K562 (cell line): Measurements from ENCODE around the gene DBP. TPM values are rescaled to one million over a fixed set of nuclear protein-coding genes. Genes with fewer than 3 reads are reported as not detected.

Experiments used
- ATAC-seq: fragments of 200-7000 bp; cut with Tn5 transposase; 3 replicates; pipeline ENCODE4 v1.9.1; 2020; ENCODE audit warnings: moderate library complexity
- BruUV-seq: library from RNA; stranded (reverse); fragments of 400-500 nt; replicated peaks from 2 replicates; lab custom pipeline; 2021; lab: Mats Ljungman, UMichigan
- CTCF ChIA-PET: fragments of 300-600 bp; formaldehyde crosslinking; extraction: SDS; loops from one replicate; lab custom pipeline; 2021; ENCODE audit warnings: low intra/inter-chr PET ratio; lab: Yijun Ruan, JAX
- POLR2A ChIA-PET: fragments of 300-600, 350-650 bp; sonication (Branson Sonifier 250); formaldehyde crosslinking; extraction: SDS; loops from one replicate; lab custom pipeline; 2021; ENCODE audit warnings: antibody characterized with exemption, inconsistent platforms; lab: Yijun Ruan, JAX
- DNase-seq, 4 experiments: peaks; one replicate each; pipeline versions ENCODE4 v3.0.0 to v3.0.0-alpha.2; 2011 to 2018; ENCODE audit warnings: low spot score in 3 of 4, mixed read lengths in 3 of 4; ENCODE audit errors: extremely low read depth in 1 of 4
- FAIRE-seq: peaks from 2 replicates; lab custom pipeline; 2011; peaks lifted over from hg19 to GRCh38; lab: Jason Lieb, UNC
- H2AFZ ChIP-seq: 2 replicates; pipeline ENCODE4 v1.6.0; 2011; ENCODE audit warnings: low read depth, low read length, control low read depth, inconsistent platforms
- H3K27ac ChIP-seq: fragments of 200-600 bp; 3 replicates; pipeline ENCODE4 v1.8.0; 2011; ENCODE audit warnings: low read depth, mild to moderate bottlenecking, control low read depth, inconsistent platforms, low read length, moderate library complexity, mixed read lengths; ENCODE audit errors: extremely low read depth
- H3K27me3 ChIP-seq, 2 experiments: fragments of 300-600 bp in 1 of 2; 2 replicates in 1 of 2; 3 replicates in 1 of 2; pipeline versions ENCODE4 v1.6.0 to v1.8.0; 2011; ENCODE audit warnings: inconsistent platforms in 2 of 2, low read length in 2 of 2, mild to moderate bottlenecking in 1 of 2, mixed read lengths in 1 of 2, moderate library complexity in 1 of 2; ENCODE audit not compliant: control insufficient read depth in 2 of 2, insufficient read depth in 2 of 2
- H3K36me3 ChIP-seq: fragments of 300-600 bp; 3 replicates; pipeline ENCODE4 v1.8.0; 2011; ENCODE audit warnings: mild to moderate bottlenecking, low read length, inconsistent platforms; ENCODE audit not compliant: control insufficient read depth, insufficient read depth
- H3K4me1 ChIP-seq, 2 experiments: fragments of 200-600 bp in 1 of 2; replicated peaks in 1 of 2; 2 replicates in 1 of 2; 3 replicates in 1 of 2; pipeline versions ENCODE4 v1.5.1 to v1.8.0; 2011; ENCODE audit warnings: inconsistent platforms in 2 of 2, low read length in 2 of 2, mild to moderate bottlenecking in 1 of 2, mixed read lengths in 1 of 2, moderate library complexity in 1 of 2; ENCODE audit not compliant: control insufficient read depth in 2 of 2, insufficient read depth in 2 of 2
- H3K4me2 ChIP-seq: 2 replicates; pipeline ENCODE4 v1.6.1; 2011; ENCODE audit warnings: low read length, control low read depth, inconsistent platforms, mixed read lengths; ENCODE audit not compliant: insufficient read depth
- H3K4me3 ChIP-seq: fragments of 200-600 bp; sonication (generic), shearing (Covaris generic); 2 replicates; pipeline ENCODE4 v1.5.1; 2016; ENCODE audit warnings: control low read depth, inconsistent platforms
- H3K79me2 ChIP-seq: fragments of 200-600 bp; 3 replicates; pipeline ENCODE4 v1.8.0; 2011; ENCODE audit warnings: low read length, inconsistent platforms; ENCODE audit not compliant: control insufficient read depth, insufficient read depth
- H3K9ac ChIP-seq, 2 experiments: 2 replicates each; pipeline versions ENCODE4 v1.6.0 to v1.6.1; 2011; ENCODE audit warnings: low read depth in 2 of 2, low read length in 2 of 2, control low read depth in 1 of 2, inconsistent platforms in 1 of 2, mild to moderate bottlenecking in 1 of 2, mixed read lengths in 1 of 2; ENCODE audit not compliant: insufficient read depth in 1 of 2
- H3K9me1 ChIP-seq: one replicate; pipeline ENCODE4 v1.6.0; 2011; ENCODE audit warnings: inconsistent platforms, mild to moderate bottlenecking, low read length, moderate library complexity; ENCODE audit not compliant: control insufficient read depth, insufficient read depth
- H3K9me3 ChIP-seq: replicated peaks from 2 replicates; pipeline ENCODE4 v1.5.1; 2011; ENCODE audit warnings: low read depth, low read length, inconsistent platforms; ENCODE audit not compliant: control insufficient read depth, insufficient read depth
- H4K20me1 ChIP-seq: replicated peaks from 2 replicates; pipeline ENCODE4 v1.6.1; 2011; ENCODE audit warnings: low read length, inconsistent platforms, mixed read lengths; ENCODE audit not compliant: control insufficient read depth, insufficient read depth
- CCNT2 ChIP-seq: IDR thresholded peaks from 2 replicates; pipeline ENCODE4 v1.6.1; 2011; ENCODE audit warnings: borderline replicate concordance, low read depth, mild to moderate bottlenecking, moderate library complexity, mixed read lengths, low read length; ENCODE audit not compliant: insufficient read length; ENCODE audit errors: extremely low read depth
- CREB1 ChIP-seq, 2 experiments: sonication (generic) in 1 of 2; formaldehyde crosslinking in 1 of 2; IDR thresholded peaks; 2 replicates each; pipeline versions ENCODE4 v1.6.1 to v1.8.0; 2012 to 2022; ENCODE audit warnings: inconsistent platforms in 1 of 2, mild to moderate bottlenecking in 1 of 2, missing genetic modification reagents in 1 of 2, moderate library complexity in 1 of 2
- CSDE1 ChIP-seq, 2 experiments: fragments of 450-650 bp; IDR thresholded peaks; 2 replicates each; pipeline ENCODE4 v1.6.1; 2016; ENCODE audit warnings: mild to moderate bottlenecking in 1 of 2
- EGR1 ChIP-seq: fragments of 450-650 bp; conservative IDR thresholded peaks from 2 replicates; pipeline ENCODE4 v1.6.1; 2017; ENCODE audit warnings: mild to moderate bottlenecking
- GABPB1 ChIP-seq: sonication (generic); formaldehyde crosslinking; IDR thresholded peaks from 2 replicates; pipeline ENCODE4 v1.8.0; 2022; ENCODE audit warnings: mild to moderate bottlenecking, missing genetic modification reagents
- HIVEP1 ChIP-seq: fragments of 250-450 bp; sonication (Bioruptor Pico); IDR thresholded peaks from 2 replicates; pipeline ENCODE4 v1.4.0; 2020; ENCODE audit warnings: mild to moderate bottlenecking
- KLF13 ChIP-seq: fragments of 450-650 bp; IDR thresholded peaks from 2 replicates; pipeline ENCODE4 v1.6.1; 2016; ENCODE audit warnings: missing genetic modification characterization, low read depth, mild to moderate bottlenecking, missing compliant biosample characterization, moderate library complexity, borderline replicate concordance
- MAZ ChIP-seq, 2 experiments: fragments of 450-650 bp in 1 of 2; sonication (generic) in 1 of 2; formaldehyde crosslinking; IDR thresholded peaks in 1 of 2; conservative IDR thresholded peaks in 1 of 2; 2 replicates each; pipeline versions ENCODE4 v1.4.0 to v1.5.0; 2020; ENCODE audit warnings: mild to moderate bottlenecking in 1 of 2, missing genetic modification reagents in 1 of 2
- NR2F6 ChIP-seq: fragments of 450-650 bp; formaldehyde crosslinking; IDR thresholded peaks from 2 replicates; pipeline ENCODE4 v1.4.0; 2020; ENCODE audit warnings: mild to moderate bottlenecking
- PCBP1 ChIP-seq: fragments of 200-400 bp; formaldehyde crosslinking; IDR thresholded peaks from 2 replicates; pipeline ENCODE4 v1.6.1; 2018; ENCODE audit warnings: mild to moderate bottlenecking, low read depth, low read length; ENCODE audit not compliant: poor library complexity, severe bottlenecking
- SAP30 ChIP-seq: fragments of 200-600 bp; sonication (generic); IDR thresholded peaks from 2 replicates; pipeline ENCODE4 v1.6.1; 2012; ENCODE audit warnings: borderline replicate concordance, low read depth, mild to moderate bottlenecking, moderate library complexity, low read length, control low read depth, inconsistent platforms; ENCODE audit not compliant: insufficient read depth, poor library complexity, severe bottlenecking
- SIN3B ChIP-seq: fragments of 450-650 bp; IDR thresholded peaks from 2 replicates; pipeline ENCODE4 v1.6.1; 2017; ENCODE audit warnings: low read depth, mild to moderate bottlenecking, moderate library complexity
- SMAD4 ChIP-seq: fragments of 250-450 bp; sonication (Bioruptor Pico); conservative IDR thresholded peaks from 2 replicates; pipeline ENCODE4 v1.8.0; 2021; ENCODE audit warnings: inconsistent platforms, mild to moderate bottlenecking, moderate library complexity
- SP2 ChIP-seq: IDR thresholded peaks from 2 replicates; pipeline ENCODE4 v1.6.1; 2011; ENCODE audit warnings: mild to moderate bottlenecking, low read depth, low read length, moderate library complexity; ENCODE audit not compliant: poor library complexity, severe bottlenecking; ENCODE audit errors: extremely low read depth
- TAF15 ChIP-seq: fragments of 200-400 bp; formaldehyde crosslinking; IDR thresholded peaks from 2 replicates; pipeline ENCODE4 v1.6.1; 2017; ENCODE audit warnings: mild to moderate bottlenecking, low read depth, low read length, moderate library complexity
- ZNF217 ChIP-seq: sonication (generic); formaldehyde crosslinking; IDR thresholded peaks from 2 replicates; pipeline ENCODE4 v1.8.0; 2022; ENCODE audit warnings: mild to moderate bottlenecking, missing genetic modification reagents
- ZNF263 ChIP-seq: sonication (generic); formaldehyde crosslinking; IDR thresholded peaks from 2 replicates; pipeline ENCODE4 v1.8.0; 2022; ENCODE audit warnings: mild to moderate bottlenecking, missing genetic modification reagents, borderline replicate concordance
- WGBS: fragments of 100-300 bp; shearing (Covaris generic); methylation state at CpG from one replicate; pipeline ENCODE4 v1.1.6; 2016; ENCODE audit warnings: low coverage, mixed read lengths; ENCODE audit not compliant: insufficient coverage; ENCODE audit errors: missing lambda C conversion rate; 5-methylcytosine and 5-hydroxymethylcytosine counted together
- in situ Hi-C: fragments of 300-500 bp; cut with MboI; formaldehyde crosslinking; loops from 4 replicates; pipeline ENCODE4 v1.15.0; 2018; ENCODE audit warnings: inconsistent platforms, mixed read lengths
- intact Hi-C: fragments of 100-400 bp; cut with micrococcal nuclease; formaldehyde crosslinking; loops from 2 replicates; pipeline ENCODE4 v1.14.2; 2022
- polyA plus RNA-seq, 8 experiments: library from polyadenylated mRNA; depleted of rRNA in 4 of 8; stranded (reverse) in 5 of 8; unstranded in 3 of 8; fragments of >200 nt; fragmentation: Nextera tagmentation in 2 of 8; fragmentation: Illumina TruSeq in 1 of 8; extraction: Ambion mirVana in 2 of 8; extraction: Trizol in 1 of 8; gene quantifications; 2 replicates each; pipeline versions ENCODE4 v1.2.1 to v1.2.3, GENCODE V29; 2011 to 2014; ENCODE audit warnings: inconsistent platforms in 1 of 8, missing spikeins in 1 of 8
- total RNA-seq, 7 experiments: library from RNA; depleted of rRNA in 6 of 7; stranded (reverse); fragments of >200 nt in 6 of 7; fragmentation: Illumina TruSeq in 2 of 7; extraction: Trizol in 2 of 7; gene quantifications; 2 replicates each; pipeline versions ENCODE4 v1.2.1 to v1.2.3, GENCODE V29; 2011 to 2021; ENCODE audit warnings: low replicate concordance in 1 of 7
- TF ChIP-seq, protein P1 (sequence below): fragments of 450-650 bp; IDR thresholded peaks from 2 replicates; pipeline ENCODE4 v1.6.1; 2017; ENCODE audit warnings: mild to moderate bottlenecking, moderate library complexity
- TF ChIP-seq, protein P2 (sequence below): fragments of 250-450 bp; sonication (Bioruptor Pico); IDR thresholded peaks from 2 replicates; pipeline ENCODE4 v1.4.0; 2020

DBP gene
- total and polyA plus RNA-seq, 9 of the 15 experiments (the other 6 are each of a cell fraction or from before 2014, with no cell fraction given), result 0.25 to 5.5 (median 1.8) TPM

DNA sequence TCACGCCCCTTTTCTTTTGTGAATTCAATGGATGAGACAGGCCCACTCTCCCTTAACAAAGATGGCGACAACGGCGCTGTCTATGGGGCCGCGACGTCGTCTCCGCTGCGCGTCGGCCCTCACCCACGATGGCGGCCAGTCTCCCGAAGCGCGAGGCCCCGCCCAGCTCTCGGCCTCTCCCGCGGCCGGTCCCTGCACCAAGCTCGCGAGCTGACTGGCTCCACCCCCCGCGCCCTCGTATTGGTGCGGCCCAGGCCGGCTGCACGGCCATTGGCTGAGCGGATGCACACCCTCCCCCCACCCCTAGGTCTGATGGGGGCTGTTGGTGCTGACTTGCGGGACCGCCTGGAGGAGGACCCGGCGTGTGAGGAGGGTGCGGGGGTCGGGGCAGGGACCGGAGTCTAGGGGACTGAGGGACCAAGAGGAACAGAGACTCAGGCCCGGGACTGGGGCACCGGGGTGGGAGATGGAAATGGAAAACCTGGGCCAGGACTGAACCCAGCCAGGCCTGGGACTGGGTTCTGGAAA is 13.0 kb downstream of the DBP start:
- POLR2A ChIA-PET, result interaction anchor here (0.6 to 2.2 kb wide), 8 partner anchors 8 to 522 kb away, joined by 3 to 13 read pairs (median 4); partner anchors contain the start of gene EMP3
- H3K4me1 ChIP-seq, result peaks cover 25 to 62% of the 10 kb centered on the region in 2 experiments
- in situ Hi-C loops (no loop called here), intact Hi-C loops (no loop called here)
- CTCF ChIA-PET, result no interaction called here
- H2AFZ ChIP-seq, result peak overlapping the region; percentile 93
- peak overlapping the region; percentile 84 for H3K4me2 ChIP-seq
- H3K9ac ChIP-seq, result peak overlapping the region; percentile 67 to 73
- H3K79me2 ChIP-seq, result peaks cover 9% of the 10 kb centered on the region; the same call in 2 of the 3 replicates
- WGBS, result under 1% methylated on average over 34 of the region's 40 CpGs
- H3K36me3 ChIP-seq, result peaks cover 2% of the 10 kb centered on the region; the same call in 1 of the 3 replicates
- H3K27me3 ChIP-seq, result no peaks in the 10 kb centered on the region
- no peaks in the 10 kb centered on the region for H3K9me3 ChIP-seq
- peak; percentile 92 for FAIRE-seq
- peak; percentile 94 to 99 (median 96) for DNase-seq
- no TSS peak for BruUV-seq
- H3K27ac ChIP-seq, result peak overlapping the region; percentile 72
- peak; percentile 93 for ATAC-seq
- no peaks in the 10 kb centered on the region for H4K20me1 ChIP-seq
- no peaks in the 10 kb centered on the region for H3K9me1 ChIP-seq
- peak overlapping the region; percentile 49 for H3K4me3 ChIP-seq
- TF ChIP-seq SIN3B (no peak), SP2 (peak; percentile 41), SMAD4 (CRISPR knock-in tag) (no peak), CREB1 (IDR thresholded peaks at IDR 0.05) (peak; percentile 90), CREB1 (CRISPR knock-in tag; IDR thresholded peaks at IDR 0.05) (peak; percentile 95), CCNT2 (peak; percentile 68), CSDE1 (IDR thresholded peaks at IDR 0.05) (peak in 1 of 2 experiments; percentile 88; a peak in 1 of 4 replicates), NR2F6 (no peak), MAZ (CRISPR knock-in tag; conservative IDR thresholded peaks at IDR 0.05 in 1 of 2, IDR thresholded peaks at IDR 0.05 in 1 of 2) (peak; percentile 51 to 80; a peak in 3 of 4 replicates), KLF13 (tag) (peak; percentile 33; the same call in 1 of the 2 replicates), SAP30 (peak; percentile 83), EGR1 (no peak), HIVEP1 (CRISPR knock-in tag) (no peak), ZNF217 (CRISPR knock-in tag) (no peak), ZNF263 (CRISPR knock-in tag) (peak; percentile 51; the same call in 1 of the 2 replicates), GABPB1 (CRISPR knock-in tag) (peak; percentile 64), PCBP1 (peak; percentile 23), TAF15 (no peak)
- TF ChIP-seq, protein P1, sequence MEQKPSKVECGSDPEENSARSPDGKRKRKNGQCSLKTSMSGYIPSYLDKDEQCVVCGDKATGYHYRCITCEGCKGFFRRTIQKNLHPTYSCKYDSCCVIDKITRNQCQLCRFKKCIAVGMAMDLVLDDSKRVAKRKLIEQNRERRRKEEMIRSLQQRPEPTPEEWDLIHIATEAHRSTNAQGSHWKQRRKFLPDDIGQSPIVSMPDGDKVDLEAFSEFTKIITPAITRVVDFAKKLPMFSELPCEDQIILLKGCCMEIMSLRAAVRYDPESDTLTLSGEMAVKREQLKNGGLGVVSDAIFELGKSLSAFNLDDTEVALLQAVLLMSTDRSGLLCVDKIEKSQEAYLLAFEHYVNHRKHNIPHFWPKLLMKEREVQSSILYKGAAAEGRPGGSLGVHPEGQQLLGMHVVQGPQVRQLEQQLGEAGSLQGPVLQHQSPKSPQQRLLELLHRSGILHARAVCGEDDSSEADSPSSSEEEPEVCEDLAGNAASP, result no peak
- TF ChIP-seq, protein P2, sequence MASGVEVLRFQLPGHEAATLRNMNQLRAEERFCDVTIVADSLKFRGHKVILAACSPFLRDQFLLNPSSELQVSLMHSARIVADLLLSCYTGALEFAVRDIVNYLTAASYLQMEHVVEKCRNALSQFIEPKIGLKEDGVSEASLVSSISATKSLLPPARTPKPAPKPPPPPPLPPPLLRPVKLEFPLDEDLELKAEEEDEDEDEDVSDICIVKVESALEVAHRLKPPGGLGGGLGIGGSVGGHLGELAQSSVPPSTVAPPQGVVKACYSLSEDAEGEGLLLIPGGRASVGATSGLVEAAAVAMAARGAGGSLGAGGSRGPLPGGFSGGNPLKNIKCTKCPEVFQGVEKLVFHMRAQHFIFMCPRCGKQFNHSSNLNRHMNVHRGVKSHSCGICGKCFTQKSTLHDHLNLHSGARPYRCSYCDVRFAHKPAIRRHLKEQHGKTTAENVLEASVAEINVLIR (CRISPR knock-in tag), result peak; percentile 58
